Ishikawa (cell line): ENCODE data around the gene PLCB1.

ENCODE experiments used
- CEBPB ChIP-seq: IDR thresholded peaks from 2 replicates; pipeline ENCODE4 v1.6.1; 2012
- CREB1 ChIP-seq: IDR thresholded peaks from 2 replicates; pipeline ENCODE4 v1.6.1; 2012; ENCODE audit warnings: low read depth
- EGR1 ChIP-seq: IDR thresholded peaks from 2 replicates; pipeline ENCODE4 v1.6.1; 2012
- EP300 ChIP-seq: IDR thresholded peaks from 2 replicates; pipeline ENCODE4 v1.6.1; 2012; ENCODE audit warnings: borderline replicate concordance
- FOXM1 ChIP-seq: IDR thresholded peaks from 2 replicates; pipeline ENCODE4 v1.6.1; 2012; ENCODE audit warnings: low read depth, borderline replicate concordance
- MAX ChIP-seq: IDR thresholded peaks from 2 replicates; pipeline ENCODE4 v1.6.1; 2012
- NFIC ChIP-seq: IDR thresholded peaks from 2 replicates; pipeline ENCODE4 v1.6.1; 2012
- RAD21 ChIP-seq: IDR thresholded peaks from 2 replicates; pipeline ENCODE4 v1.6.1; 2012; ENCODE audit warnings: low read depth
- REST ChIP-seq: IDR thresholded peaks from 2 replicates; pipeline ENCODE4 v1.6.1; 2012; ENCODE audit warnings: low read depth, mild to moderate bottlenecking
- TAF1 ChIP-seq: IDR thresholded peaks from 2 replicates; pipeline ENCODE4 v1.6.1; 2012; ENCODE audit warnings: low read depth, mild to moderate bottlenecking
- TCF12 ChIP-seq: IDR thresholded peaks from 2 replicates; pipeline ENCODE4 v1.6.1; 2012; ENCODE audit warnings: low read depth
- TEAD4 ChIP-seq: IDR thresholded peaks from 2 replicates; pipeline ENCODE4 v1.6.1; 2012
- USF1 ChIP-seq: IDR thresholded peaks from 2 replicates; pipeline ENCODE4 v1.6.1; 2012
- YY1 ChIP-seq: IDR thresholded peaks from 2 replicates; pipeline ENCODE4 v1.6.1; 2012; ENCODE audit warnings: low read depth
- ZBTB7A ChIP-seq: IDR thresholded peaks from 2 replicates; pipeline ENCODE4 v1.6.1; 2012; ENCODE audit warnings: low read depth

Gene PLCB1

GRCh38 chr20:8424010-8424409 is 291.9 kb downstream of the PLCB1 start:
- TF ChIP-seq RAD21: no peak
- no peak for TF ChIP-seq YY1
- no peak for TF ChIP-seq NFIC
- no peak for TF ChIP-seq CEBPB
- TF ChIP-seq TAF1: no peak
- TF ChIP-seq REST: no peak
- TF ChIP-seq USF1: no peak
- no peak for TF ChIP-seq TEAD4
- no peak for TF ChIP-seq FOXM1
- TF ChIP-seq MAX: no peak
- TF ChIP-seq TCF12: no peak
- TF ChIP-seq EGR1: no peak
- TF ChIP-seq EP300: no peak
- TF ChIP-seq ZBTB7A: no peak

GRCh38 chr20:8425016-8425415 is 292.9 kb downstream of the PLCB1 start:
- TF ChIP-seq FOXM1 (no peak), USF1 (no peak), NFIC (no peak), CEBPB (no peak), CREB1 (no peak), REST (no peak), YY1 (no peak), RAD21 (no peak), MAX (no peak), ZBTB7A (no peak), EGR1 (no peak), TEAD4 (no peak)

GRCh38 chr20:8425802-8426201 is 293.7 kb downstream of the PLCB1 start:
- TF ChIP-seq EP300 (no peak), TAF1 (no peak), REST (no peak), CEBPB (no peak), USF1 (no peak)

- TF ChIP-seq ZBTB7A: no peak
- TF ChIP-seq TAF1: no peak
Measured at GRCh38 chr20:8427419-8428040, 295.5 kb downstream of the PLCB1 start.

GRCh38 chr20:8428988-8429387 is 296.9 kb downstream of the PLCB1 start:
- TF ChIP-seq MAX: no peak
- TF ChIP-seq YY1: no peak
- no peak for TF ChIP-seq EP300
- TF ChIP-seq ZBTB7A: no peak
- TF ChIP-seq REST: no peak
- no peak for TF ChIP-seq CEBPB
- no peak for TF ChIP-seq EGR1
- no peak for TF ChIP-seq TAF1
